HG02884 (cell line): ENCODE data around the gene CSMD2.

Source experiments
- ATAC-seq: cut with Tn5 transposase; IDR thresholded peaks from one replicate; pipeline ENCODE4 v1.9.1; 2021; ENCODE audit warnings: mild to moderate bottlenecking, moderate library complexity; ENCODE audit not compliant: unreplicated experiment

Gene CSMD2

GRCh38 chr1:33659641-33660040 is 505.4 kb downstream of the CSMD2 start:
- no peak for ATAC-seq

DNA sequence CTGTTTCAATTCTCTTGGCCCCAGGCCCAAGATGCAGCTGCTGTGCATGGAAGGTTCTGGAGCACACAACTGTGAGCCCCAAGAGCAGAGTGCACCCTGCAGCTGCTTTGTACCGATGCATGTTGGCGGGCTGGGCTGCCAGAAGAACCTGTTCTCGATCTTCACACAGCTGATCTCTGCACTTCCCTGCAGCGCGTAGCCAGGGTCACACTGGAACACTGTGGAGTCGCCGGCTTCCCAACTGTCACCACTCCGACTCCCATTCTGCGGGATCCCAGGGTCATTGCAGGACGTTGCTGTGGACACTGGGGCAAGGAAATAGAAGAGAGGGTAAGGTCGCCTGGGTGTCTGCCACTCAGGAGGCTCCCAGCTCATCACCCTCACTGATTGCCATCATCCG is 507.2 kb downstream of the CSMD2 start:
- no peak for ATAC-seq

DNA sequence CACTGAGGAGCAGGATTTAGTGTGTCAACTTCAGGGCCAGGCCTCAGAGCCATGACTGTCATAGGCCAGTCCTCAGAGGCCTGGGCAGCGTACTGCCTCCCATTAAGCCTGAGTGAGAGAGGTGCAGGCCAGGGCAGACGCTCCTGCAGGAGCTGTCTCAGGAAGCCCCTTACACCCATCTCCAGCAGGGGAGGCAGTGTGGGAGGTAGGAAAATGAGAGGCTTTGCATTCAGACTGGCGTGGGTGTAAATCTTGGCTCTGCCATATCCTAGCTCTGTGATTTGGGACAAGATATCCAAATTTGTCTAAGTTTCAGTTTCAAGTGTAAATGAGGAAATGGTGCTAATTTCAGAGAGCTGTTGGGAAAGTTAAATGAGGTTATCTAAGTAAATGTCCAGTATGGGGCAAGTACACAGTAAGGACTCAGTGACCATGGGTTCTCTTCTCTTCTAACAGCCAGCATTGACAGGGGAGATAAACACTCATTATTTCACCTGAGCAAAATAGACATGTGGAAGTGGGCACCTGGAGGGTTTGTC is 508.5 kb downstream of the CSMD2 start:
- no peak for ATAC-seq

- ATAC-seq, result no peak
Measured at GRCh38 chr1:33655496-33655895, 509.5 kb downstream of the CSMD2 start.

DNA sequence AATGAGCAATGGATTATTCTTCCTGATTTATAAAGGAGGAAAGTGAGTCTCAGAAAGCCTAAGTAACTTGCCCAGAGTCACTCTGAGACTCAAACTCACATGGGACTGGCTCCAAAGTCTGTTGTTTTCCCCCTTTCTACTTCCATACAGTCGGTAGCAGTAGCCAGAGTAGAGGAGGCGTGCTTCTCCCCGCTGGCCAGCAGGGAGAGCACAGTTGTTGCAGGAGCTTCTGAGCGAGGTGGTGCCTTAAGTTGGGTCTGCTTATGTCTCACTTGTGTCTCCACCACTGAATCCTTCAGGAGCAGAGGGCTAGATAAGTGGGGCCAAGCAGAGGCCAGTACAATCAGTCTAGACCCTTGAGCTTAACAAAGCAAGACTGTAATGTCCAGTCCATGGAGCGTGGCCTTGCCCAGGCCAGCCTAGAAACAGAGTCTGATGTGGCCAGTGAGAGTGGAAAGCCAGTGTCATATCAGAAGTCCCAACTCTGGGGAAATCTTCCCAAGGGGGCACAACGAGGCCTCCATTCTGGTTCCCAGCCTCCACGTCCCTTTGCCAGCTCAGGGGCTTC is 510.7 kb downstream of the CSMD2 start:
- ATAC-seq, result no peak

GRCh38 chr1:33653226-33653625 is 511.8 kb downstream of the CSMD2 start:
- no peak for ATAC-seq

- ATAC-seq, result no peak
Measured at GRCh38 chr1:33650708-33651107, 514.3 kb downstream of the CSMD2 start.

GRCh38 chr1:33649759-33650158 is 515.3 kb downstream of the CSMD2 start:
- no peak for ATAC-seq

GRCh38 chr1:33643216-33643615 is 521.8 kb downstream of the CSMD2 start:
- ATAC-seq, result no peak

GRCh38 chr1:33641104-33641830 is 523.8 kb downstream of the CSMD2 start:
- no peak for ATAC-seq

- no peak for ATAC-seq
Measured at GRCh38 chr1:33640114-33640660, 524.8 kb downstream of the CSMD2 start.

DNA sequence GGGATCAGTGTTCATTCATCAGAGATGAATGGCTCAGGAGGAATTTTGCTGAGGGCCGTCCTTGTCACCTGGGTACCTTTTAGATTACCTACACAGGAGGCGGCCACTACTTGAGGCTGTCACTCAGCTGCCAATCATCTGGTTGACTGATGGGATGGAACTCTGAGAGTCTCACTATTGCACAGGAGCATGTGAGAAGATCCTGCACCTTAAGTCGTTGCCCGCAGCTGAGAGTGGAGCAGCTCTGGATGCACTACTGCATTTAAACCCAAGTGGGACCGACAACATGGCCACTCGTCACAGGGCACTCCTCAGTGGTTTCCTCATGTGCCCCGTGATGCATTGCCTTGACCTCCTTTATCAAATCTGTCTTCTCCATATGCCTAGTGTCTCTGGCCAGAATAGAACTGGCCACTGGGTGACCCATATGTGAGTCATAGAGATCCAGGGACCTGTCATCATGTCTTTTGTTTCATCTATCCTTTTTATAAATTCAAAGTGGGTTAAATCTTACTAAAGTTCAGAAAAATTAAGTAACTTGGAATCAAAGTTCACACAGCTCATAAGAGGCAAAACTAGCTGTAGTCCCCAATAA is 527.1 kb downstream of the CSMD2 start:
- ATAC-seq, result no peak

DNA sequence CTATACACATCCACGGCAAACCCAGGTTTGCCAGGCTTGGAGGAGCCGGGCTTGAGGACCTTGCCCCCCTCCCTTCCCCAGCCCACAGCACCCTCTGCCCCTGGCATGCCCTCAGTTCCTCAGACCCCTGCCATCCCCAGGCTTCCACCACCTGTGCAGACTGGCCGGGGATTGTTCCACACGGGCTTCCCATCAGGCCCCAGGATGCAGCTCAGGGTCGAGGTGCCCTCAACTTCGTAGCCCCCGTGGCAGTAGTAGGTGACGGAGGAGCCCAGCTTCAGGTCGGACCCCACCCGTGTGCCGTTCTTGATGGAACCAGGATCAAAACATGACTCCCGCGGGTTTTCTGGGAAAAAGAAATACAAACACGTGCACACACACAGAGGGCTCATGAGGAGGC is 528.8 kb downstream of the CSMD2 start:
- no peak for ATAC-seq

DNA sequence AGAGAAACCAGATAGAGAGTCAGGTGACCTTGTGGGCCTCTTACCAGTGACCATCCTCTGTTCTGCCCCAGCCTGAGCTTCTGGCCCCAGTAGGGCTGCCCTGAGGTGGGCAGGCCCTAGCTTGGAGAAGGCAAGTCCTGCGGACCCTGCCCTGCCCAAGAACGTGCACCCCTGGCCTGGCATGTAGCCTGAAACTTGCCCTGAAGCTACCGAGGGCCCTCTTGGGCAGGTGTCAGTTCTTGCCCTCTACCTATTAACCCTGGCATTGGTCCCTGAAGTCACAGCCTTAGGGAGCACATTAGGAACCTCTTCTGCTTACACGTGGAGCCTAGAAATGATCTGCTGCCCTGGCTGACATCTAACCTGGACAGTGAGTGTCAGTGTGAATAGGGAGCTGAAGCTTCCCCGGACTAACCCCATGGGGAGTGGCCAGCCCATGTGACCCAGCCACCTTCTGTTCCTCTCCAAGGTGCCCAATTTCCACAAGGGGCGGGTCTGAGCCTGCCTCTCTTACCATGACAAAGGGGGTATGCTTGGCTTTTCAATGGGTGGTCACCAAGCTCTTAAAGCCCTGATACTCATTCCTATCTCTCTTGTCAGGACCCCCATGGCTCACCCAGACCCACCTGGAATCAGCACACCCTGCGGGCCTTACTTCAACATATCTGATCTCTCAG is 529.6 kb downstream of the CSMD2 start:
- ATAC-seq, result no peak

DNA sequence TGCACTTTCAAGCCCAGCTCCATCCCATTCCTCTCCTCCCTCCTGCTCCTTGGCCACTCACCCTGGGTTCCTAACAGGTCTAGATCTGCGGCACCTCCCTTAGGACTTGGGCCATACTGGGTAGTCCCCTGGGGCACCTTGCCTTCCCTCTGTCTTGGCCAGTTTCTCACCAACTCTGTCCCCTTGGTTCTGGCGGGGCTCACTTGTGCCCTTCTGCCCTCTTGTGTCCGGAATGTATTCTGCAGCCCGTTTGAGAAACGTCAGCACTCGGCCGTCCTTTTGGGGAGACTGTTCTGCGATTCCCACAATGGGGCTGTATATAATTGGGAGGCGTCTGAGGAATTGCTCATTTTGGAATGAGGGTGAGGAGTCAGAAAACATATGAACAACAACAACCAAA is 530.2 kb downstream of the CSMD2 start:
- ATAC-seq, result no peak

GRCh38 chr1:33634143-33634542 is 530.9 kb downstream of the CSMD2 start:
- ATAC-seq, result no peak

DNA sequence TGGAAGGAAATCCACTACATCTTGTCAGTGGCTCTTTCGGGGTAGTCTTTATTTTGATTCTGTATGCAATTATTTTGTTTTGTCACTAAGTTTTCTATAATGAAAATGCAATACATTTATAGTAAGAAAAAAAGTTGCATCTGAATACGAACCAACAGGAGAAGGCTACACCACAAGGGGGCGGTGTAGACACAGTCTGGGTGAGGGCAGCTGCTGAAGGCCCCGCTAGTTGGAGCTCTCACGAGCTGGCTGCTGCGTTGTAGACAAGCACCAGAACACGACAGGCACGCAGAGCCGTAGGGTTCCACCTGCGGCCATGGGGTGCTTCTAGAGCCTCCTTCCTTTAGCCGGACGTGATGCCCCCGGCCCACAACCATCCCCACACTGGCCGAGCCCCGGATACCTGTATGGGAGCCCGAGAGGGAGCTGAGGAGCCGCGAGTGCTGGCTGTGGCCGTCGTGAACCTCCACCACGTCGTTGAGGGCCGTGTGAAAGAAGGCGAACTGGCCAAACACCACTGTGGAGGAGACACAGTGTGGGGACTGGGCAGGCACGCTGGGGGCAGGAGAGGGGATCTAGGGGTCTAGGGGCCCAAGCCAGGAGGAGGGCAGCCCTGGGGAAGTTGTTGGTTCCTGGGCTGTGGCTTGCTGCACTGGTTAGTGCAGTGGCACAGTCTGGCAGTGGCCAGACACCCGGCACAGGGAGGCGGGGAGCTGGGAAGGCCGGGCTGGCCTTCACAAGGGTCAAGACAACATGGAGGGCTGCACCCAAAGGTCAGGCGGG is 531.8 kb downstream of the CSMD2 start:
- no peak for ATAC-seq

DNA sequence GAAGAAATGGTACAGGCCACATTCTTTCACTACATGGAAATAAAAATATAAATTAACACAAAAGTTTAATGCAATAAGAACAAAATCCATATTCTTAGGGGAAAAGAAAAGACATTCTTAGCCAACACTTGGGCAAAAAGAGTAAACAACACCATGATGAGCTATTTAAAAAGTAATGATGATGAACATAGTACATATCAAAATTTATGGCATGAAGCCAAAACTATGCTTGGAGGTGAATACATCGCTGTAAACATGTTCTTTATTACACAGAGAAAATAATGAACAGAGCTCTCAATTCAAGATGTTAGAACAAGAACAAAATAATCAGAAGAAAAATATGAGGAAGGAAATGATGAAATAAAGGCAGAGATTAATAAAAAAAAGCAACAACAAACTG is 534.3 kb downstream of the CSMD2 start:
- ATAC-seq, result no peak

DNA sequence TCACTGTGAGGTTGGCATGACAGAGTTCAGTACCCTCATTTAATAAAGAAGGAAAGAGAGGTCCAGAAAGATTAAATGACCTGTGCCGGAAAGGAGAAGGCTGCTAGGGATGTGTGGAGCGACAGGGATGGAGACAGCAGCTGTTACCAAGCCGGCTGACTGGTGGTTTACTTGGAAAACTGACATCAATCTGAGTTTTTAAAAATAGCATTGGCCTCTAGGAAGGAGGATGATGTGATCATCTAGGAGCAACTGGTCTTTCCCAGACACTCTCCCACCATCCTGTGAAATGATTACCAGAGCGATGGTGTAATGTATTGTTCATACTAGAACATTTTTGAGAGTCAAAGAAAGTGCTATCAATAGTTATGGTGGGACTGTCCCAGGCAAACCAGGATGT is 538.2 kb downstream of the CSMD2 start:
- no peak for ATAC-seq

GRCh38 chr1:33624991-33625870 is 539.8 kb downstream of the CSMD2 start:
- ATAC-seq, result no peak
